DOHH2 (cell line): Measurements from ENCODE around the gene RSBN1L.

Source experiments
- EZH2phosphoT487 ChIP-seq: fragments of 200-600 bp; sonication (generic); IDR thresholded peaks from 2 replicates; pipeline ENCODE4 v1.6.1; 2017; ENCODE audit warnings: borderline replicate concordance, mild to moderate bottlenecking, antibody characterized with exemption, low read length, moderate library complexity, mixed read lengths
- TF ChIP-seq, protein P1 (sequence below): fragments of 200-600 bp; sonication (generic); IDR thresholded peaks from one replicate; pipeline ENCODE4 v1.5.1; 2014; ENCODE audit warnings: antibody characterized with exemption, mild to moderate bottlenecking, low read depth, low read length; ENCODE audit not compliant: poor library complexity, severe bottlenecking

DNA sequence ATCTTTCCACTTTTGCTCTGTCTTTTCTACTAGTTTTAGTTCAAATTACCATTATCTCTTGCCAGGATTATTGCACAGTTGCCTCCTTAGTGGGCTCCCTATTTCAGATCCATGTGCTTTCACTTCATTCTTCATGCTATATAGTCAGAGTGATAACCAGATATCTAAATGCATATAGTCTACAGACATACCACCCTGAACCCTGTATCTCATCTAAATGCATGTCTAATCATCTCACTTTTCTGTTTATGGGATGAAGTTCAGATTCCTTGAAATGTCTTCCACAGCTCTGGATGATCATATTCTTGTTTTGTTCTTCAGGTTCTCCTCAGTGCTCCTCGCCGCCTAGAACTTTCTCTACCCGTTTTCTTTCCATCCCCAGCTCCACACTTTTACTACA lies 13.8 kb downstream of the RSBN1L start:
- TF ChIP-seq, protein P1, sequence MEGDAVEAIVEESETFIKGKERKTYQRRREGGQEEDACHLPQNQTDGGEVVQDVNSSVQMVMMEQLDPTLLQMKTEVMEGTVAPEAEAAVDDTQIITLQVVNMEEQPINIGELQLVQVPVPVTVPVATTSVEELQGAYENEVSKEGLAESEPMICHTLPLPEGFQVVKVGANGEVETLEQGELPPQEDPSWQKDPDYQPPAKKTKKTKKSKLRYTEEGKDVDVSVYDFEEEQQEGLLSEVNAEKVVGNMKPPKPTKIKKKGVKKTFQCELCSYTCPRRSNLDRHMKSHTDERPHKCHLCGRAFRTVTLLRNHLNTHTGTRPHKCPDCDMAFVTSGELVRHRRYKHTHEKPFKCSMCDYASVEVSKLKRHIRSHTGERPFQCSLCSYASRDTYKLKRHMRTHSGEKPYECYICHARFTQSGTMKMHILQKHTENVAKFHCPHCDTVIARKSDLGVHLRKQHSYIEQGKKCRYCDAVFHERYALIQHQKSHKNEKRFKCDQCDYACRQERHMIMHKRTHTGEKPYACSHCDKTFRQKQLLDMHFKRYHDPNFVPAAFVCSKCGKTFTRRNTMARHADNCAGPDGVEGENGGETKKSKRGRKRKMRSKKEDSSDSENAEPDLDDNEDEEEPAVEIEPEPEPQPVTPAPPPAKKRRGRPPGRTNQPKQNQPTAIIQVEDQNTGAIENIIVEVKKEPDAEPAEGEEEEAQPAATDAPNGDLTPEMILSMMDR = no peak
- TF ChIP-seq EZH2phosphoT487 = no peak
